NCI-H748 (cell line): Measurements from ENCODE around the gene NTN3.
"Not testable (repeated sequence)": the region's sequence is repeated elsewhere in the genome, so short reads cannot be mapped to it uniquely, and the experiment has no call there.

Source experiments
- DNase-seq: peaks from one replicate; lab custom pipeline; 2025; ENCODE audit not compliant: unreplicated experiment; lab: John Stamatoyannopoulos, UW

The NTN3 gene

GRCh38 chr16:2471016-2471652, at the start of gene NTN3:
Gene NTN3 (plus strand): TSS chr16:2471297. CDS start chr16:2471702, 405 bp downstream.
- peak; percentile 36 for DNase-seq

- DNase-seq = no peak
Observed at GRCh38 chr16:2422123-2422867, 48.8 kb upstream of the NTN3 start.

GRCh38 chr16:2424061-2425007, 46.8 kb upstream of the NTN3 start:
- no peak for DNase-seq

- peak; percentile 10 for DNase-seq
Observed at GRCh38 chr16:2425008-2425518, 46.0 kb upstream of the NTN3 start.

- no peak for DNase-seq
Observed at GRCh38 chr16:2425825-2426430, 45.2 kb upstream of the NTN3 start.

- DNase-seq = no peak
Observed at GRCh38 chr16:2426941-2427361, 44.1 kb upstream of the NTN3 start.

GRCh38 chr16:2427526-2427925, 43.6 kb upstream of the NTN3 start:
- DNase-seq = no peak

- DNase-seq = peak; percentile 40
Observed at GRCh38 chr16:2428051-2428783, 42.9 kb upstream of the NTN3 start.

- DNase-seq = no peak
Observed at GRCh38 chr16:2428784-2429033, 42.4 kb upstream of the NTN3 start.

GRCh38 chr16:2429034-2429770, 41.9 kb upstream of the NTN3 start, which contains the start of gene CCNF:
Gene CCNF (plus strand): TSS chr16:2429447. CDS start chr16:2429482, 35 bp downstream.
- DNase-seq = peak; percentile 94

GRCh38 chr16:2429771-2430663, 41.1 kb upstream of the NTN3 start:
- peak; percentile 31 for DNase-seq

- no peak for DNase-seq
Observed at GRCh38 chr16:2432286-2432685, 38.8 kb upstream of the NTN3 start.

GRCh38 chr16:2432801-2433505, 38.1 kb upstream of the NTN3 start:
- DNase-seq = no peak

- DNase-seq = not testable (repeated sequence)
Observed at GRCh38 chr16:2435236-2435635, 35.9 kb upstream of the NTN3 start.

- DNase-seq = no peak
Observed at GRCh38 chr16:2436110-2436509, 35.0 kb upstream of the NTN3 start.

GRCh38 chr16:2437032-2437790, 33.9 kb upstream of the NTN3 start:
- DNase-seq = no peak

- no peak for DNase-seq
Observed at GRCh38 chr16:2438121-2438520, 33.0 kb upstream of the NTN3 start.
